ENCODE measurements around the gene MTCH2.

The MTCH2 gene

DNA sequence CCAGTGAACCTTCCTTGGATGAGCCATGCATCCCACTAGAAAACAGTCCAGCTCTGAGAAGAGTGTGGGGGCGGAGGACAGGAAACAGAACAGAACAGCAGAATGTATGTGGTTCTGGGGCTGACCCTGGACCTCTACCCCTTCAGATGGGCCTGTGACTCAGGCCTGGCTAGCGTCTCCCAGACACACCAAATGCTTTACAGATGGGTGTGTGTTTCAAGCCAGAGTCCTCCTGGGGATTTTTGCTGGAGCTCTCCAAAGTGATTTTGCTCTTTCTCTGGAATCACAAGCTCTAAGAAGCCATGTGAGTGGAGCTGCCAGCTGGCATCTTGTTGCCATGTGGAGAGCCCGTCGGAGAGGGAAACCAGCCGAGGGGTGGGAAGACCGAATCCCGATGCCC lies 35.0 kb downstream of the MTCH2 start:
- CTCF ChIA-PET: no interaction called here
- POLR2A ChIA-PET (ENCODE audit: low non-redundant PET): no interaction called here
- DNase-seq (ENCODE audit: low spot score): no peak
- TF ChIP-seq, protein P1, sequence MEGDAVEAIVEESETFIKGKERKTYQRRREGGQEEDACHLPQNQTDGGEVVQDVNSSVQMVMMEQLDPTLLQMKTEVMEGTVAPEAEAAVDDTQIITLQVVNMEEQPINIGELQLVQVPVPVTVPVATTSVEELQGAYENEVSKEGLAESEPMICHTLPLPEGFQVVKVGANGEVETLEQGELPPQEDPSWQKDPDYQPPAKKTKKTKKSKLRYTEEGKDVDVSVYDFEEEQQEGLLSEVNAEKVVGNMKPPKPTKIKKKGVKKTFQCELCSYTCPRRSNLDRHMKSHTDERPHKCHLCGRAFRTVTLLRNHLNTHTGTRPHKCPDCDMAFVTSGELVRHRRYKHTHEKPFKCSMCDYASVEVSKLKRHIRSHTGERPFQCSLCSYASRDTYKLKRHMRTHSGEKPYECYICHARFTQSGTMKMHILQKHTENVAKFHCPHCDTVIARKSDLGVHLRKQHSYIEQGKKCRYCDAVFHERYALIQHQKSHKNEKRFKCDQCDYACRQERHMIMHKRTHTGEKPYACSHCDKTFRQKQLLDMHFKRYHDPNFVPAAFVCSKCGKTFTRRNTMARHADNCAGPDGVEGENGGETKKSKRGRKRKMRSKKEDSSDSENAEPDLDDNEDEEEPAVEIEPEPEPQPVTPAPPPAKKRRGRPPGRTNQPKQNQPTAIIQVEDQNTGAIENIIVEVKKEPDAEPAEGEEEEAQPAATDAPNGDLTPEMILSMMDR (conservative IDR thresholded peaks at IDR 0.05; ENCODE audit: low read depth): no peak
- no peak overlapping the region for H3K27ac ChIP-seq

DNA sequence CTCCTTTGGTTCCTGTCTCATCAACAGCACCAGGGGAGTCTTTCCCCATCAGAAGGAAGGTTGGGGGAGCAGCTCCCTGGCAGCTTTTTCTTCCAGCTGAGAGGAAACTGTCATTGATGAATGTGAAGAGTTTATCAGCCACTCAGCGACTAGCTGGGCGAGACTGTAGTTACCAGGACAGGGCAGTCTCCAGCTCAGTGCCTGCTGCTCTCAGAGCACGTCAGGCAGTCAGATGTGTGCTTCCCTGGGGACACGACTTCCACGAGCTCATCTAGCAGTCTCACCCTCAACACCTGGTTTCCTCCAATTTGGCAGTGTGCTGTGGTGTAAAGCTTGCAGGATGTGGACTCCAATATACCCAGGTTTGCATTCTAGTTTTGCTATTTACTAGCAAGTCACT lies 35.6 kb downstream of the MTCH2 start:
- no peak for DNase-seq (ENCODE audit: low spot score)
- ChIA-PET POLR2A (ENCODE audit: low non-redundant PET) (no interaction called here), CTCF (no interaction called here)
- no peak overlapping the region for H3K27ac ChIP-seq
- TF ChIP-seq, protein P1 (conservative IDR thresholded peaks at IDR 0.05; ENCODE audit: low read depth): no peak

DNA sequence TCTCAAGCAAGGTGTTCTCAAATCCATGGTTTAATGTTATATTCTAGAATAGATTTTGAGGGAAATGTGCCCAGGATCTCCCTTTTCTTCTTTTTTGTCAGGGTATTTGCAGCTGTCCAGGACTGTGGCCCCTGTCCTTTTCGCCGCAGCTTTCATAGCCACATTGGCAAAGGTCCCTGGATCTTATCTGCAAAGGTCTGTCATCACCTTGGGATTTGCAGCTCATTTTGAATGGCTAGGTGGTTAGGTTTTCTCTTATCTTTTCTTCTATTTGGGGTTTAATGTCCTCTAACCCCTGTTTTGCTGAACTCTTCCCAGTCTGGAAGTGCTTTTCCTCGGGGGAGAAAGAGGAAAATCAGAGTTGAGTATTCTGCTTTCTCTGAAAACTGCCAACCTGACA lies 36.4 kb downstream of the MTCH2 start:
- ChIA-PET CTCF (no interaction called here), POLR2A (ENCODE audit: low non-redundant PET) (no interaction called here)
- TF ChIP-seq, protein P1 (conservative IDR thresholded peaks at IDR 0.05; ENCODE audit: low read depth): no peak
- no peak for DNase-seq (ENCODE audit: low spot score)
- no peak overlapping the region for H3K27ac ChIP-seq

DNA sequence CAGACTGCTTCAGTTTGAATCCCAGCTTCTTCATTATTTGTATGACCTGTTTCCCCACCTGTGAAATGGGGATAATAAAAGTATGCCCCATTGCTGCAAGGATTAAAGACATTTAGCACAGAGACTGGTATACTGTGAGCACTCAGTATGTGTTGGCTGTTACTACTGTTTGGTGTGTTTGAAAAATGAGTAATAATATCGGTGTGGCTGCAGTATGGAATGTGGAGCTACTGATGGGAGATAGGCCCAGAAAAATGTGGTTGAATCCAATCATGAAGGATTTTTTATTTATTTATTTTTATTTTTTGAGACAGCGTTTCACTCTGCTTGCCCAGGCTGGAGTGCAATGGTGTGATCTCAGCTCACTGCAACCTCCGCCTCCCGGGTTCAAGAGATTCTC lies 39.1 kb downstream of the MTCH2 start:
- DNase-seq (ENCODE audit: low spot score): no peak
- no peak overlapping the region for H3K27ac ChIP-seq
- CTCF ChIA-PET: no interaction called here
- POLR2A ChIA-PET (ENCODE audit: low non-redundant PET): no interaction called here
- TF ChIP-seq, protein P1 (conservative IDR thresholded peaks at IDR 0.05; ENCODE audit: low read depth): no peak

DNA sequence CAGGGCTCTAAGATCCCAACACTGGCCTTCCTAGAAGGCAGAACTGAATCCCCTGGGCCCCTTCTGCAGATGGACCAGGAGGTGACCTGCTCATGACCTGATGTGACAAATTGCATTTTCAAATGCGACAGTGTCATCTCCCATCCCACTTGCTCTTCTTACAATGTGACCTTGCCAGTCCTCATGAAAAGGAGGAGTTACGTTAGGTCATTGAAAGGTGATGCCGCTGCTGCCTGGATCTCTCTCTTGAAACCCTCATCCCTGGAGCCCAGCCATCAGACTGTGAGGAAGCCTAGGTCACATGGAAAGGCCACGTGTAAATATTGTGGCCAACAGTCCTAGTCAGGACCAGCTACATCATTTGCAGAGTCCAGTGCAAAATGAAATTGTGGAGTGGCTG lies 42.5 kb downstream of the MTCH2 start:
- CTCF ChIA-PET: interaction anchor here (0.6 kb wide), 1 partner anchor 226 kb away, joined by 4 read pairs; no protein-coding TSS in a partner anchor
- POLR2A ChIA-PET (ENCODE audit: low non-redundant PET): no interaction called here
- TF ChIP-seq, protein P1 (conservative IDR thresholded peaks at IDR 0.05; ENCODE audit: low read depth): no peak
- no peak overlapping the region for H3K27ac ChIP-seq
- no peak for DNase-seq (ENCODE audit: low spot score)

DNA sequence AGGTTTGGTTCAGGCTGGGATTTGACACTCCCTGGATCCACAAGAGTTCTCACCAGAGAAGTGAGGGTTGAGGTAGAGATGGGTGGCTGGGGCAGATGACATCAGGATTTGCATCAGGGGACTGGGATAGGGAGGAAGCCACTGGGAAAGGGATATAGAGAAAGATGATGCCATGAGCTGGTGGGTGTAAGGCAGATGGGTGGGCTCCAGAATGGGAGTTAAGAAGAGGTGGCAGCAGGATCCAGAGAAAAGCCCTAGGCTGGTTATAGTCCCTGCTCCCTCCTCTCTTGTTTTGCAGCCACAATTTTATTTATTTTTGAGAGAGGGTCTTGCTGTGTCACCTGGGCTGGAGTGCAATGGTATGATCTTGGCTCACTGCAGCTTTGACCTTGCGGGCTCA lies 46.4 kb downstream of the MTCH2 start:
- POLR2A ChIA-PET (ENCODE audit: low non-redundant PET): no interaction called here
- TF ChIP-seq, protein P1 (conservative IDR thresholded peaks at IDR 0.05; ENCODE audit: low read depth): no peak
- CTCF ChIA-PET: interaction anchor here (0.7 kb wide), 1 partner anchor 510 kb away, joined by 4 read pairs; no protein-coding TSS in a partner anchor
- H3K27ac ChIP-seq: no peak overlapping the region
- no peak for DNase-seq (ENCODE audit: low spot score)

DNA sequence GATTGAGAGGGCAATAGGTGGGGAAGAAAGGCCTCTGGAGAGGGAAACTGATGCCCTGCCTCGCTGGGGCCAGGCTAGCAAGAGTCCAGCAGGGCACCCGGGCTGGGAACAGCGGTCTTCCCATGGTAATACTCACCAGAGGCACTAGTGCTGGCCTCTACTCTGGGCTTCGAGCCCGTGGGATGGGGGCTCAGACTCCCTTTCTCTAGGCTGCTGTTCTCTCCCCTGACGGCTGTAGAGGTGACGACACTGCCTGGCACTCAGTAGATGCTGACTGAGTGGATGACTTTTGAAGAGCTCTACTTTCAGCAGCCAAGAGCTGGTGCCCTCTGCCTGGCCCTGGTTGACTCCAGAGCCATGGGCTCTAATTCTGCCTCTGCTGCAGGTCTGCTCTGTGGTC lies 47.3 kb downstream of the MTCH2 start:
- ChIA-PET CTCF (interaction anchor here (0.6 to 1.4 kb wide), 2 partner anchors 22 to 26 kb away, joined by 3 read pairs; no protein-coding TSS in a partner anchor), POLR2A (ENCODE audit: low non-redundant PET) (no interaction called here)
- DNase-seq (ENCODE audit: low spot score): no peak
- TF ChIP-seq, protein P1 (conservative IDR thresholded peaks at IDR 0.05; ENCODE audit: low read depth): no peak
- no peak overlapping the region for H3K27ac ChIP-seq
